GM12891 (cell line): ENCODE results near the gene PISD.

Experiments
- POLR2A ChIP-seq: IDR thresholded peaks from 2 replicates; pipeline ENCODE4 v1.6.1; 2011; ENCODE audit warnings: low read depth, low read length, control low read depth
- POLR2AphosphoS5 ChIP-seq: IDR thresholded peaks from 2 replicates; pipeline ENCODE4 v1.6.1; 2011; ENCODE audit warnings: low read depth, low read length, control low read depth
- POU2F2 ChIP-seq: IDR thresholded peaks from 2 replicates; pipeline ENCODE4 v1.6.1; 2011; ENCODE audit warnings: low read depth, mild to moderate bottlenecking, control low read depth, low read length, moderate library complexity
- SPI1 ChIP-seq: IDR thresholded peaks from 2 replicates; pipeline ENCODE4 v1.6.1; 2011; ENCODE audit warnings: low read depth, low read length, control low read depth
- TAF1 ChIP-seq: IDR thresholded peaks from 2 replicates; pipeline ENCODE4 v1.6.1; 2011; ENCODE audit warnings: low read depth, low read length, control low read depth

DNA sequence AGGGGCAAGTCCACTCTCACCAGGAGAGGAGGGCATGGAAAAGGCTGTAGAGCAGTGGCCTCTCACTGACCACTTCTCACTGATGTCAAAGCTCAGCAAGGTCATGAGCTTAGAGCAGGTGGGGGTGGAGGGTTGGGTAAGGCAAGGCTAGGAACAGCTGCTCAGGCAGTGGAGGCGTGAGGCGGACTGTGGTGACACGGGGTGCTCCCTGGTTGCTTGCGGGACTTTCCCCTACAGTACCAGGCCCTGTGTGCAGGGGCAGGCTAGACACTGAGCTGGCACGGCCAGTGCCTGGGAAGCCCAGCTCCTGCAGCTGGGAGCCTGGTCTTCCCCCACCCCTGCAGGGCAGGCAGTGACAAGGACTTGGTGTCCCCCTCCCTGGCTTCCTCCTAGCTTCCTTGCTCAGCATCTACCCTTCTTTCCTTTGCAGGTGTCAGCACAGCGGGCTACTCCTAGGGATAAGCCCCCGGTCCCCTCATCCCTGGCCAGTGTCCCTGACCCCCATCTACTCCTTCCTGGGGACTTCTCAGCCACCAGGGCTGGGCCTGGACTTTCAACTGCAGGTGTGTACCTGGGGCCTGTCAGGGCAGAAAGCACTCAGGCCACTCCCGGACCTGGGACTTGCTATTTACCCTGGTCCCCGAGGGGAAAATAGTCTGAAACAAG lies 45.6 kb downstream of the PISD start:
- TF ChIP-seq POLR2A (peak; percentile 40; the same call in 1 of the 2 replicates), POLR2AphosphoS5 (no peak), SPI1 (no peak), TAF1 (no peak), POU2F2 (no peak)
